HepG2 (cell line): Measurements from ENCODE around the gene NUP93. TPM values are rescaled to one million over a fixed set of nuclear protein-coding genes. Genes with fewer than 3 reads are reported as not detected.

Experiments
- DPF2 ChIP-seq: sonication (generic); formaldehyde crosslinking; IDR thresholded peaks from 2 replicates; pipeline ENCODE4 v1.4.0; 2020; ENCODE audit warnings: mild to moderate bottlenecking, low read depth, missing genetic modification reagents, borderline replicate concordance
- HNRNPH1 ChIP-seq: fragments of 200-400 bp; formaldehyde crosslinking; optimal IDR thresholded peaks from 2 replicates; pipeline ENCODE3; 2017; ENCODE audit warnings: mild to moderate bottlenecking, low read depth, low read length
- LCORL ChIP-seq, 2 experiments: fragments of 450-650 bp in 1 of 2; sonication (generic) in 1 of 2; formaldehyde crosslinking in 1 of 2; IDR thresholded peaks; 2 replicates each; pipeline versions ENCODE4 v1.5.0 to v1.6.1; 2017 to 2020; ENCODE audit warnings: antibody characterized with exemption in 1 of 2, missing genetic modification reagents in 1 of 2
- MED8 ChIP-seq: sonication (generic); formaldehyde crosslinking; IDR thresholded peaks from 2 replicates; pipeline ENCODE4 v1.8.1; 2023; ENCODE audit warnings: mild to moderate bottlenecking, missing genetic modification reagents; ENCODE audit not compliant: insufficient replicate concordance
- NFATC3 ChIP-seq: sonication (generic); formaldehyde crosslinking; IDR thresholded peaks from 2 replicates; pipeline ENCODE4 v1.5.1; 2020; ENCODE audit warnings: mild to moderate bottlenecking, missing genetic modification reagents
- SATB2 ChIP-seq: sonication (generic); formaldehyde crosslinking; IDR thresholded peaks from 2 replicates; pipeline ENCODE4 v1.5.0; 2020; ENCODE audit warnings: missing genetic modification reagents
- ZMYM4 ChIP-seq: sonication (generic); formaldehyde crosslinking; IDR thresholded peaks from 2 replicates; pipeline ENCODE4 v1.8.1; 2023; ENCODE audit warnings: mild to moderate bottlenecking, missing genetic modification reagents
- ZNF589 ChIP-seq: sonication (generic); formaldehyde crosslinking; conservative IDR thresholded peaks from 2 replicates; pipeline ENCODE4 v1.8.0; 2022; ENCODE audit warnings: mild to moderate bottlenecking, moderate library complexity, missing genetic modification reagents
- ZNF792 ChIP-seq: IDR thresholded peaks from 2 replicates; pipeline ENCODE4 v1.6.1; 2016
- polyA plus RNA-seq, 8 experiments: library from polyadenylated mRNA; depleted of rRNA in 3 of 8; stranded (reverse) in 7 of 8; unstranded in 1 of 8; fragments of >200 nt; fragmentation: Illumina TruSeq in 4 of 8; extraction: Trizol in 4 of 8; gene quantifications; 2 replicates each; pipeline versions ENCODE4 v1.2.1 to v1.2.3, GENCODE V29; 2011 to 2016; ENCODE audit warnings: low read depth in 4 of 8, missing spikeins in 1 of 8, mixed read lengths in 1 of 8; ENCODE audit not compliant: insufficient read depth in 1 of 8
- total RNA-seq, 5 experiments: library from RNA; depleted of rRNA; stranded (reverse); fragments of >200 nt; fragmentation: Illumina TruSeq; extraction: Trizol; gene quantifications; 2 replicates each; pipeline ENCODE4 v1.2.3, GENCODE V29; 2016; ENCODE audit warnings: low read depth in 1 of 5
- TF ChIP-seq, protein P1 (sequence below): sonication (generic); formaldehyde crosslinking; IDR thresholded peaks from 2 replicates; pipeline ENCODE4 v1.4.0; 2020; ENCODE audit warnings: missing genetic modification reagents, borderline replicate concordance
- TF ChIP-seq, protein P2 (sequence below): sonication (generic); formaldehyde crosslinking; IDR thresholded peaks from 2 replicates; pipeline ENCODE4 v1.4.0; 2020; ENCODE audit warnings: mild to moderate bottlenecking, missing genetic modification reagents
- TF ChIP-seq, protein P3 (sequence below): IDR thresholded peaks from 2 replicates; pipeline ENCODE4 v1.4.0; 2020; ENCODE audit warnings: mild to moderate bottlenecking, missing genetic modification reagents
- TF ChIP-seq, protein P4 (sequence below): sonication (generic); formaldehyde crosslinking; IDR thresholded peaks from 2 replicates; pipeline ENCODE4 v1.8.0; 2022; ENCODE audit warnings: mild to moderate bottlenecking, missing genetic modification reagents, borderline replicate concordance
- TF ChIP-seq, protein P5 (sequence below): sonication (generic); formaldehyde crosslinking; IDR thresholded peaks from 2 replicates; pipeline ENCODE4 v1.9.0; 2021; ENCODE audit warnings: missing genetic modification reagents, borderline replicate concordance

The NUP93 gene
- total and polyA plus RNA-seq, 2 of the 13 experiments (the other 11 are each of a cell fraction or from before 2014, with no cell fraction given), result 58.5 to 140 TPM

DNA sequence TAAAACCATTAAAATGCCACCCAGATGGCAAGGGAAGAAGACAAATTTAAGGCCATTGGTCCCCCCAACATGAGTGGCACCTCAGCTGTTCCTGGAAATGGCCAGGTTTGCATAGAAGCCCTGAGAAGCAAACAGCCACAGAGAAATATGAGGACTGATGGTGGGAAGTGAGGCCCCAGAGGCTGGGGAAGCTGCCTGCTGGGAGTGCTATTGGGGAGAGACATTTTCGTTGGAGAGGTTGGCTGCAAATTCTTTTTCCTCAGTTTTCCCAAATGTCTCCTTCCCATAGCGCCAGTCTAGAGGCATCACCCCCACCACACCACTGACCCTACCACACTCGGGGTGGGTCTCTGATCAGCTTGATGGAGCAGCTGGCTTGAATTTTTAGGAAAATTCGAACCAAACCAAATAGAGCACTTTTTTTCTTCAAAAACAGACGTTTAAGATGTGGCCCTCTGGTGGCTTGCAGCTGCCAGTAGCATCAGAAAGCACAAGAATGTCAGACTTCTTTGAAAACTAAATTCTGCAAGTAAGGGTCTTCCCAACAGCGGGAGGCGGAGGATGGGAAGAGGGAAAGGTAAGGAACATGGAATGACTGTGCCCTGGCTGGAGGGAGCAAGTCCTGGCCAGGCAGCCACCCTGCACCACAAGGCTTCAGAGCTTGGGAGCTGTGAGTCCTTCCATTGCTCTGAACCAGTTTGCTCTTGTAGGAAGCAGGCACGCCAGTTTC, 121.9 kb downstream of the NUP93 start (continued):
- TF ChIP-seq, protein P1, sequence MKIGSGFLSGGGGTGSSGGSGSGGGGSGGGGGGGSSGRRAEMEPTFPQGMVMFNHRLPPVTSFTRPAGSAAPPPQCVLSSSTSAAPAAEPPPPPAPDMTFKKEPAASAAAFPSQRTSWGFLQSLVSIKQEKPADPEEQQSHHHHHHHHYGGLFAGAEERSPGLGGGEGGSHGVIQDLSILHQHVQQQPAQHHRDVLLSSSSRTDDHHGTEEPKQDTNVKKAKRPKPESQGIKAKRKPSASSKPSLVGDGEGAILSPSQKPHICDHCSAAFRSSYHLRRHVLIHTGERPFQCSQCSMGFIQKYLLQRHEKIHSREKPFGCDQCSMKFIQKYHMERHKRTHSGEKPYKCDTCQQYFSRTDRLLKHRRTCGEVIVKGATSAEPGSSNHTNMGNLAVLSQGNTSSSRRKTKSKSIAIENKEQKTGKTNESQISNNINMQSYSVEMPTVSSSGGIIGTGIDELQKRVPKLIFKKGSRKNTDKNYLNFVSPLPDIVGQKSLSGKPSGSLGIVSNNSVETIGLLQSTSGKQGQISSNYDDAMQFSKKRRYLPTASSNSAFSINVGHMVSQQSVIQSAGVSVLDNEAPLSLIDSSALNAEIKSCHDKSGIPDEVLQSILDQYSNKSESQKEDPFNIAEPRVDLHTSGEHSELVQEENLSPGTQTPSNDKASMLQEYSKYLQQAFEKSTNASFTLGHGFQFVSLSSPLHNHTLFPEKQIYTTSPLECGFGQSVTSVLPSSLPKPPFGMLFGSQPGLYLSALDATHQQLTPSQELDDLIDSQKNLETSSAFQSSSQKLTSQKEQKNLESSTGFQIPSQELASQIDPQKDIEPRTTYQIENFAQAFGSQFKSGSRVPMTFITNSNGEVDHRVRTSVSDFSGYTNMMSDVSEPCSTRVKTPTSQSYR (CRISPR knock-in tag), result no peak
- no peak for TF ChIP-seq HNRNPH1
- TF ChIP-seq LCORL (IDR thresholded peaks at IDR 0.05), result no peak
- TF ChIP-seq LCORL (CRISPR knock-in tag; IDR thresholded peaks at IDR 0.05), result no peak
- no peak for TF ChIP-seq SATB2 (CRISPR knock-in tag)
- no peak for TF ChIP-seq DPF2 (CRISPR knock-in tag)
- TF ChIP-seq ZNF589 (CRISPR knock-in tag), result no peak
- 0 out of 2 replicates have a peak, but pooled peaks have one; percentile 38 for TF ChIP-seq NFATC3
- TF ChIP-seq, protein P2, sequence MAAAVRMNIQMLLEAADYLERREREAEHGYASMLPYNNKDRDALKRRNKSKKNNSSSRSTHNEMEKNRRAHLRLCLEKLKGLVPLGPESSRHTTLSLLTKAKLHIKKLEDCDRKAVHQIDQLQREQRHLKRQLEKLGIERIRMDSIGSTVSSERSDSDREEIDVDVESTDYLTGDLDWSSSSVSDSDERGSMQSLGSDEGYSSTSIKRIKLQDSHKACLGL (CRISPR knock-in tag), result no peak
- TF ChIP-seq ZNF792 (CRISPR knock-in tag), result 0 out of 2 replicates have a peak, but pooled peaks have one; percentile 7
- TF ChIP-seq, protein P3, sequence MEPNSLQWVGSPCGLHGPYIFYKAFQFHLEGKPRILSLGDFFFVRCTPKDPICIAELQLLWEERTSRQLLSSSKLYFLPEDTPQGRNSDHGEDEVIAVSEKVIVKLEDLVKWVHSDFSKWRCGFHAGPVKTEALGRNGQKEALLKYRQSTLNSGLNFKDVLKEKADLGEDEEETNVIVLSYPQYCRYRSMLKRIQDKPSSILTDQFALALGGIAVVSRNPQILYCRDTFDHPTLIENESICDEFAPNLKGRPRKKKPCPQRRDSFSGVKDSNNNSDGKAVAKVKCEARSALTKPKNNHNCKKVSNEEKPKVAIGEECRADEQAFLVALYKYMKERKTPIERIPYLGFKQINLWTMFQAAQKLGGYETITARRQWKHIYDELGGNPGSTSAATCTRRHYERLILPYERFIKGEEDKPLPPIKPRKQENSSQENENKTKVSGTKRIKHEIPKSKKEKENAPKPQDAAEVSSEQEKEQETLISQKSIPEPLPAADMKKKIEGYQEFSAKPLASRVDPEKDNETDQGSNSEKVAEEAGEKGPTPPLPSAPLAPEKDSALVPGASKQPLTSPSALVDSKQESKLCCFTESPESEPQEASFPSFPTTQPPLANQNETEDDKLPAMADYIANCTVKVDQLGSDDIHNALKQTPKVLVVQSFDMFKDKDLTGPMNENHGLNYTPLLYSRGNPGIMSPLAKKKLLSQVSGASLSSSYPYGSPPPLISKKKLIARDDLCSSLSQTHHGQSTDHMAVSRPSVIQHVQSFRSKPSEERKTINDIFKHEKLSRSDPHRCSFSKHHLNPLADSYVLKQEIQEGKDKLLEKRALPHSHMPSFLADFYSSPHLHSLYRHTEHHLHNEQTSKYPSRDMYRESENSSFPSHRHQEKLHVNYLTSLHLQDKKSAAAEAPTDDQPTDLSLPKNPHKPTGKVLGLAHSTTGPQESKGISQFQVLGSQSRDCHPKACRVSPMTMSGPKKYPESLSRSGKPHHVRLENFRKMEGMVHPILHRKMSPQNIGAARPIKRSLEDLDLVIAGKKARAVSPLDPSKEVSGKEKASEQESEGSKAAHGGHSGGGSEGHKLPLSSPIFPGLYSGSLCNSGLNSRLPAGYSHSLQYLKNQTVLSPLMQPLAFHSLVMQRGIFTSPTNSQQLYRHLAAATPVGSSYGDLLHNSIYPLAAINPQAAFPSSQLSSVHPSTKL, result 0 out of 2 replicates have a peak, but pooled peaks have one; percentile 7
- TF ChIP-seq, protein P4, sequence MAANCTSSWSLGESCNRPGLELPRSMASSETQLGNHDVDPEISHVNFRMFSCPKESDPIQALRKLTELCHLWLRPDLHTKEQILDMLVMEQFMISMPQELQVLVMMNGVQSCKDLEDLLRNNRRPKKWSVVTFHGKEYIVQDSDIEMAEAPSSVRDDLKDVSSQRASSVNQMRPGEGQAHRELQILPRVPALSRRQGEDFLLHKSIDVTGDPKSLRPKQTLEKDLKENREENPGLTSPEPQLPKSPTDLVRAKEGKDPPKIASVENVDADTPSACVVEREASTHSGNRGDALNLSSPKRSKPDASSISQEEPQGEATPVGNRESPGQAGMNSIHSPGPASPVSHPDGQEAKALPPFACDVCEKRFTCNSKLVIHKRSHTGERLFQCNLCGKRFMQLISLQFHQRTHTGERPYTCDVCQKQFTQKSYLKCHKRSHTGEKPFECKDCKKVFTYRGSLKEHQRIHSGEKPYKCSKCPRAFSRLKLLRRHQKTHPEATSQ (CRISPR knock-in tag), result no peak
- TF ChIP-seq ZMYM4 (CRISPR knock-in tag), result no peak
- no peak for TF ChIP-seq MED8
- TF ChIP-seq, protein P5, sequence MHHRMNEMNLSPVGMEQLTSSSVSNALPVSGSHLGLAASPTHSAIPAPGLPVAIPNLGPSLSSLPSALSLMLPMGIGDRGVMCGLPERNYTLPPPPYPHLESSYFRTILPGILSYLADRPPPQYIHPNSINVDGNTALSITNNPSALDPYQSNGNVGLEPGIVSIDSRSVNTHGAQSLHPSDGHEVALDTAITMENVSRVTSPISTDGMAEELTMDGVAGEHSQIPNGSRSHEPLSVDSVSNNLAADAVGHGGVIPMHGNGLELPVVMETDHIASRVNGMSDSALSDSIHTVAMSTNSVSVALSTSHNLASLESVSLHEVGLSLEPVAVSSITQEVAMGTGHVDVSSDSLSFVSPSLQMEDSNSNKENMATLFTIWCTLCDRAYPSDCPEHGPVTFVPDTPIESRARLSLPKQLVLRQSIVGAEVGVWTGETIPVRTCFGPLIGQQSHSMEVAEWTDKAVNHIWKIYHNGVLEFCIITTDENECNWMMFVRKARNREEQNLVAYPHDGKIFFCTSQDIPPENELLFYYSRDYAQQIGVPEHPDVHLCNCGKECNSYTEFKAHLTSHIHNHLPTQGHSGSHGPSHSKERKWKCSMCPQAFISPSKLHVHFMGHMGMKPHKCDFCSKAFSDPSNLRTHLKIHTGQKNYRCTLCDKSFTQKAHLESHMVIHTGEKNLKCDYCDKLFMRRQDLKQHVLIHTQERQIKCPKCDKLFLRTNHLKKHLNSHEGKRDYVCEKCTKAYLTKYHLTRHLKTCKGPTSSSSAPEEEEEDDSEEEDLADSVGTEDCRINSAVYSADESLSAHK, result 0 out of 2 replicates have a peak, but pooled peaks have one; percentile 12
